ENCODE measurements around the gene BSG. TPM values are rescaled to one million over a fixed set of nuclear protein-coding genes. Genes with fewer than 3 reads are reported as not detected.

The BSG gene
- total and polyA plus RNA-seq, 10 of the 15 experiments (the other 5 are each of a cell fraction or from before 2014, with no cell fraction given), result 2.8 to 297 (median 199) TPM

DNA sequence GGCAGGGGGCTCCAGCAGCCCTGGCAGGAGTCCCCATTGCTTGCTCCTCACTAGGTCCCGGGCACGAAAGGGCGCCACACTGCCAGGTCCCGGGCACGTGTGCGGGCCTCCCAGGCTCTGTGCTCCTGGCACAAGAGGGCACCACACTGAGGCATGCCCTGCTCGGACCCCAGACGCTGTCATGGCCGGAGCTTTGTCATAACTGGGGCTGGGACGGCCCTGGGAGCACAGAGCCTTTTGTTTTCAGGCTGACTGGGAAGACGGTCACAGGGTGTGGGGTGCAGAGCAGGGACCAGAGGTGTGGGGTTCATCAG lies 7.4 kb downstream of the BSG start:
- H3K4me3 ChIP-seq, result no peak overlapping the region
- intact Hi-C loops (cut with micrococcal nuclease; ENCODE audit: unreplicated experiment) (no loop called here), in situ Hi-C loops (cut with MboI) (no loop called here)
- H3K9ac ChIP-seq (ENCODE audit: control insufficient read depth, insufficient read depth, low read length), result no peak overlapping the region
- H3K4me2 ChIP-seq (ENCODE audit: control insufficient read depth, insufficient read depth), result no peak overlapping the region
- no peaks in the 10 kb centered on the region for H3K9me3 ChIP-seq (replicated peaks; ENCODE audit: control insufficient read depth, insufficient read depth, low read length)
- BruUV-seq (replicated peaks), result no TSS peak
- peaks cover 42% of the 10 kb centered on the region for H3K79me2 ChIP-seq (ENCODE audit: control insufficient read depth, insufficient read depth, low read length)
- H2AFZ ChIP-seq (ENCODE audit: control insufficient read depth, low read depth, low read length), result no peak overlapping the region
- no peak overlapping the region for H3K27ac ChIP-seq (ENCODE audit: control insufficient read depth, insufficient read depth)
- SMC1A ChIA-PET (ENCODE audit: uncharacterized antibody, unreplicated experiment), result no interaction called here
- 85% methylated on average over 11 of the region's 11 CpGs for whole genome bisulfite sequencing (ENCODE audit: insufficient coverage, insufficient replicate concordance, low lambda C conversion rate, missing lambda C conversion rate)
- ATAC-seq (no peak), DNase-seq (ENCODE audit: low read depth, low spot score) (no peak), FAIRE-seq (no peak)
- POLR2A ChIA-PET, result no interaction called here
- TF ChIP-seq POLR2A (IDR thresholded peaks at IDR 0.05; ENCODE audit: low read depth, low read length), result 0 out of 2 replicates have a peak, but pooled peaks have one; percentile 15
- no peak for TF ChIP-seq EGR1 (IDR thresholded peaks at IDR 0.05; ENCODE audit: borderline replicate concordance in 1 of 2, low read depth in 2 of 2, low read length in 2 of 2)
- TF ChIP-seq, protein P1, sequence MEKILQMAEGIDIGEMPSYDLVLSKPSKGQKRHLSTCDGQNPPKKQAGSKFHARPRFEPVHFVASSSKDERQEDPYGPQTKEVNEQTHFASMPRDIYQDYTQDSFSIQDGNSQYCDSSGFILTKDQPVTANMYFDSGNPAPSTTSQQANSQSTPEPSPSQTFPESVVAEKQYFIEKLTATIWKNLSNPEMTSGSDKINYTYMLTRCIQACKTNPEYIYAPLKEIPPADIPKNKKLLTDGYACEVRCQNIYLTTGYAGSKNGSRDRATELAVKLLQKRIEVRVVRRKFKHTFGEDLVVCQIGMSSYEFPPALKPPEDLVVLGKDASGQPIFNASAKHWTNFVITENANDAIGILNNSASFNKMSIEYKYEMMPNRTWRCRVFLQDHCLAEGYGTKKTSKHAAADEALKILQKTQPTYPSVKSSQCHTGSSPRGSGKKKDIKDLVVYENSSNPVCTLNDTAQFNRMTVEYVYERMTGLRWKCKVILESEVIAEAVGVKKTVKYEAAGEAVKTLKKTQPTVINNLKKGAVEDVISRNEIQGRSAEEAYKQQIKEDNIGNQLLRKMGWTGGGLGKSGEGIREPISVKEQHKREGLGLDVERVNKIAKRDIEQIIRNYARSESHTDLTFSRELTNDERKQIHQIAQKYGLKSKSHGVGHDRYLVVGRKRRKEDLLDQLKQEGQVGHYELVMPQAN (conservative IDR thresholded peaks at IDR 0.05), result no peak
- no peak for TF ChIP-seq IRF4 (IDR thresholded peaks at IDR 0.05; ENCODE audit: low read depth, low read length)
- TF ChIP-seq, protein P2, sequence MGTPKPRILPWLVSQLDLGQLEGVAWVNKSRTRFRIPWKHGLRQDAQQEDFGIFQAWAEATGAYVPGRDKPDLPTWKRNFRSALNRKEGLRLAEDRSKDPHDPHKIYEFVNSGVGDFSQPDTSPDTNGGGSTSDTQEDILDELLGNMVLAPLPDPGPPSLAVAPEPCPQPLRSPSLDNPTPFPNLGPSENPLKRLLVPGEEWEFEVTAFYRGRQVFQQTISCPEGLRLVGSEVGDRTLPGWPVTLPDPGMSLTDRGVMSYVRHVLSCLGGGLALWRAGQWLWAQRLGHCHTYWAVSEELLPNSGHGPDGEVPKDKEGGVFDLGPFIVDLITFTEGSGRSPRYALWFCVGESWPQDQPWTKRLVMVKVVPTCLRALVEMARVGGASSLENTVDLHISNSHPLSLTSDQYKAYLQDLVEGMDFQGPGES (IDR thresholded peaks at IDR 0.05), result no peak
- no peak for TF ChIP-seq BHLHE40 (IDR thresholded peaks at IDR 0.05; ENCODE audit: borderline replicate concordance in 1 of 2, low read depth in 2 of 2, low read length in 1 of 2)
- TF ChIP-seq YY1 (IDR thresholded peaks at IDR 0.05; ENCODE audit: low read depth, low read length), result no peak
- no peak for TF ChIP-seq SUZ12 (IDR thresholded peaks at IDR 0.05; ENCODE audit: unreplicated experiment)
- CTCF ChIA-PET, result no interaction called here
- H4K20me1 ChIP-seq (ENCODE audit: control insufficient read depth, insufficient read depth), result 0 out of 2 replicates have a peak, but pooled peaks cover 5% of the 10 kb centered on the region
- no peaks in the 10 kb centered on the region for H3K27me3 ChIP-seq (replicated peaks in 1 of 2; ENCODE audit: control insufficient read depth in 2 of 2, insufficient read depth in 2 of 2, low read length in 1 of 2)
- H3K36me3 ChIP-seq (ENCODE audit: control insufficient read depth in 2 of 2, insufficient read depth in 2 of 2, low read length in 1 of 2), result peaks cover 0 to 47% of the 10 kb centered on the region in 2 experiments; a peak in 3 of 4 replicates
- H3K4me1 ChIP-seq (ENCODE audit: control insufficient read depth, insufficient read depth, low read length), result peaks cover under 1% of the 10 kb centered on the region; the same call in 1 of the 2 replicates
- RAD21 ChIA-PET (ENCODE audit: unreplicated experiment), result no interaction called here
